Forelimb muscle (tissue), 1 donor: ENCODE measurements around the gene TNFSF9. TPM values are rescaled to one million over a fixed set of nuclear protein-coding genes. Genes with fewer than 3 reads are reported as not detected.
A peak's percentile ranks its signal among the peaks of the same experiment; 100 is the strongest.
"Not testable (repeated sequence)": the region's sequence is repeated elsewhere in the genome, so short reads cannot be mapped to it uniquely, and the experiment has no call there.

Experiments used
- DNase-seq: peaks from one replicate; pipeline ENCODE4 v3.0.0-alpha.2; 2013; ENCODE audit warnings: low read depth
- polyA plus RNA-seq: library from polyadenylated mRNA; unstranded; fragments of 120-200 nt; gene quantifications from one replicate; pipeline ENCODE4 v1.2.1, GENCODE V29; 2013; ENCODE audit not compliant: insufficient read length

TNFSF9 gene
- polyA plus RNA-seq, 1 donor: 0.92 TPM

- DNase-seq: not testable (repeated sequence)
Measured at GRCh38 chr19:6508028-6508771, 22.6 kb upstream of the TNFSF9 start.

- no peak for DNase-seq
Measured at GRCh38 chr19:6509118-6509971, 21.5 kb upstream of the TNFSF9 start.

- DNase-seq: no peak
Measured at GRCh38 chr19:6510618-6511017, 20.2 kb upstream of the TNFSF9 start.

- DNase-seq: no peak
Measured at GRCh38 chr19:6514089-6514488, 16.7 kb upstream of the TNFSF9 start.

- DNase-seq: no peak
Measured at GRCh38 chr19:6514926-6515544, 15.8 kb upstream of the TNFSF9 start.

- peak; percentile 71 for DNase-seq
Measured at GRCh38 chr19:6516018-6516658, 14.7 kb upstream of the TNFSF9 start.

GRCh38 chr19:6516659-6517291 is 14.1 kb upstream of the TNFSF9 start:
- DNase-seq: no peak

GRCh38 chr19:6518145-6518911 is 12.5 kb upstream of the TNFSF9 start:
- DNase-seq: no peak

- no peak for DNase-seq
Measured at GRCh38 chr19:6519289-6519688, 11.5 kb upstream of the TNFSF9 start.

GRCh38 chr19:6521718-6522646 is 8.8 kb upstream of the TNFSF9 start:
- no peak for DNase-seq

GRCh38 chr19:6522712-6523111 is 8.1 kb upstream of the TNFSF9 start:
- DNase-seq: no peak

- no peak for DNase-seq
Measured at GRCh38 chr19:6524311-6524710, 6.5 kb upstream of the TNFSF9 start.

- no peak for DNase-seq
Measured at GRCh38 chr19:6527893-6528543, 2.8 kb upstream of the TNFSF9 start.

- no peak for DNase-seq
Measured at GRCh38 chr19:6528544-6529121, 2.2 kb upstream of the TNFSF9 start.

GRCh38 chr19:6529351-6529750 is 1.5 kb upstream of the TNFSF9 start:
- DNase-seq: no peak

- no peak for DNase-seq
Measured at GRCh38 chr19:6529937-6530385, 865 bp upstream of the TNFSF9 start.

GRCh38 chr19:6531163-6531955 is 533 bp downstream of the TNFSF9 start:
- no peak for DNase-seq

GRCh38 chr19:6531956-6532243 is 1.1 kb downstream of the TNFSF9 start:
- DNase-seq: no peak
